Panc1 (cell line): ENCODE results near the gene DPAGT1. TPM values are rescaled to one million over a fixed set of nuclear protein-coding genes. Genes with fewer than 3 reads are reported as not detected.

Experiments used
- ATAC-seq: fragments of 200-7000 bp; cut with Tn5 transposase; 2 replicates; pipeline ENCODE4 v1.9.1; 2020; ENCODE audit warnings: mild to moderate bottlenecking, moderate library complexity
- BruUV-seq: library from RNA; stranded (reverse); fragments of 400-500 nt; replicated peaks from 2 replicates; lab custom pipeline; 2021; lab: Mats Ljungman, UMichigan
- CTCF ChIA-PET: fragments of 300-600 bp; sonication (Branson Sonifier 250); formaldehyde crosslinking; loops from one replicate; lab custom pipeline; 2022; ENCODE audit warnings: antibody characterized with exemption; lab: Charles Lee
- POLR2A ChIA-PET: fragments of 300-600 bp; sonication (Branson Sonifier 250); formaldehyde crosslinking; loops from one replicate; lab custom pipeline; 2022; ENCODE audit warnings: antibody characterized with exemption; lab: Charles Lee
- DNase-seq: peaks from one replicate; pipeline ENCODE4 v3.0.0-alpha.2; 2010; ENCODE audit warnings: low read depth, low spot score
- H3K27ac ChIP-seq: 2 replicates; pipeline ENCODE4 v1.5.1; 2011; ENCODE audit warnings: mild to moderate bottlenecking, low read length, inconsistent platforms
- H3K27me3 ChIP-seq: fragments of 200-500 bp; sonication (Bioruptor generic); 2 replicates; pipeline ENCODE4 v1.6.0; 2014; ENCODE audit warnings: low read length, inconsistent platforms; ENCODE audit not compliant: control insufficient read depth, insufficient read depth
- H3K36me3 ChIP-seq: fragments of 200-500 bp; sonication (Bioruptor generic); 2 replicates; pipeline ENCODE4 v1.5.1; 2014; ENCODE audit warnings: inconsistent platforms, mild to moderate bottlenecking, low read length, moderate library complexity; ENCODE audit not compliant: control insufficient read depth, insufficient read depth
- H3K4me1 ChIP-seq: 2 replicates; pipeline ENCODE4 v1.5.1; 2011; ENCODE audit warnings: inconsistent platforms, mild to moderate bottlenecking, low read length, moderate library complexity; ENCODE audit not compliant: control insufficient read depth, insufficient read depth
- H3K4me3 ChIP-seq, 2 experiments: 2 replicates each; pipeline ENCODE4 v1.5.1; 2011 to 2012; ENCODE audit warnings: low read depth in 2 of 2, low read length in 2 of 2, mild to moderate bottlenecking in 2 of 2, inconsistent platforms in 1 of 2, moderate library complexity in 1 of 2
- H3K9me3 ChIP-seq: fragments of 200-500 bp; sonication (Bioruptor generic); 2 replicates; pipeline ENCODE4 v1.5.1; 2014; ENCODE audit warnings: low read depth, mild to moderate bottlenecking, inconsistent platforms, low read length, moderate library complexity; ENCODE audit not compliant: control insufficient read depth, insufficient read depth
- POLR2AphosphoS5 ChIP-seq: IDR thresholded peaks from 2 replicates; pipeline ENCODE4 v1.6.1; 2012; ENCODE audit warnings: mild to moderate bottlenecking, low read depth, low read length, moderate library complexity
- SIN3A ChIP-seq: IDR thresholded peaks from 2 replicates; pipeline ENCODE4 v1.6.1; 2012; ENCODE audit warnings: low read depth, mild to moderate bottlenecking, low read length, moderate library complexity, borderline replicate concordance; ENCODE audit not compliant: insufficient read depth
- TCF7L2 ChIP-seq: IDR thresholded peaks from 2 replicates; pipeline ENCODE4 v1.6.1; 2011; ENCODE audit warnings: mild to moderate bottlenecking, low read depth, low read length, inconsistent platforms
- in situ Hi-C: cut with HindIII; loops from 2 replicates; pipeline ENCODE4 v1.10.0; 2016; ENCODE audit warnings: low sequenced_read_pairs, low pct_unique_long_range_greater_than_20kb
- intact Hi-C: fragments of 100-400 bp; cut with micrococcal nuclease; formaldehyde crosslinking; loops from one replicate; pipeline ENCODE4 v1.10.0; 2022; ENCODE audit not compliant: unreplicated experiment
- total RNA-seq: library from RNA; stranded (reverse); gene quantifications from one replicate; pipeline ENCODE4 v1.2.1, GENCODE V29; 2021; ENCODE audit not compliant: unreplicated experiment
- TF ChIP-seq, protein P1 (sequence below), 2 experiments: IDR thresholded peaks; 2 replicates each; pipeline ENCODE4 v1.6.1; 2011 to 2012; ENCODE audit warnings: low read depth in 2 of 2, control low read depth in 1 of 2, low read length in 1 of 2, mild to moderate bottlenecking in 1 of 2, moderate library complexity in 1 of 2; ENCODE audit not compliant: insufficient read depth in 1 of 2
- TF ChIP-seq, protein P2 (sequence below): fragments of 450-650 bp; IDR thresholded peaks from 2 replicates; pipeline ENCODE4 v1.5.1; 2017; ENCODE audit warnings: mild to moderate bottlenecking

DPAGT1 gene
- total RNA-seq, 1 experiment from 2014 or later, result 72.1 TPM

DNA sequence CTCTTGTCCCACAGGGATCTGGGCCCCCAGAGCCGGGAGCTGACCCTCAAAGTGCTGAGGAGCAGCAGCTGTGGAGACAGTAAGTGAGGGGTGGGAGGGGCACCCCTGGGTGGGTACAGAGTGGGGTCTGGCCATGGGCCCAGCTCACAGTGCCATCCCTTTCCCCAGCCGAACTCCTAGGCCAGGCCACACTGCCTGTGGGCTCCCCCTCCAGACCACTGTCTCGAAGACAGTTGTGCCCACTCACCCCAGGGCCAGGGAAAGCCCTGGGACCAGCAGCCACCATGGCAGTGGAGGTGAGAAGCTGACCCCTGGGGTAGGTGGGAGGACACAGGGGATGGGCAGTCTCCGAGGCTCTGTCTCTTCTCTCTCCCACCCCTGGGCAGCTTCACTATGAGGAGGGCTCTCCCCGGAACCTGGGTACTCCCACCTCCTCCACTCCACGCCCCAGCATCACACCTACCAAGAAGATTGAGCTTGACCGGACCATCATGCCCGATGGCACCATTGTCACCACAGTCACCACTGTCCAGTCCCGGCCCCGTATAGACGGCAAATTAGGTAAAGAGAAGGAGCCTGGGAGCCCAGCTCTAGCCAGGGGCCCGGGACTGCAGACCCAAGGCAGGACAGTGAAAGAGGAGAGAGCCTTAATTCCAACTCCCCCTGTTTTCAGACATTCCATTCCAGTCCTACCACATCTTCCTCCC is 10.8 kb upstream of the DPAGT1 start:
- TF ChIP-seq TCF7L2 (no peak), POLR2AphosphoS5 (no peak), SIN3A (no peak)
- TF ChIP-seq, protein P1, sequence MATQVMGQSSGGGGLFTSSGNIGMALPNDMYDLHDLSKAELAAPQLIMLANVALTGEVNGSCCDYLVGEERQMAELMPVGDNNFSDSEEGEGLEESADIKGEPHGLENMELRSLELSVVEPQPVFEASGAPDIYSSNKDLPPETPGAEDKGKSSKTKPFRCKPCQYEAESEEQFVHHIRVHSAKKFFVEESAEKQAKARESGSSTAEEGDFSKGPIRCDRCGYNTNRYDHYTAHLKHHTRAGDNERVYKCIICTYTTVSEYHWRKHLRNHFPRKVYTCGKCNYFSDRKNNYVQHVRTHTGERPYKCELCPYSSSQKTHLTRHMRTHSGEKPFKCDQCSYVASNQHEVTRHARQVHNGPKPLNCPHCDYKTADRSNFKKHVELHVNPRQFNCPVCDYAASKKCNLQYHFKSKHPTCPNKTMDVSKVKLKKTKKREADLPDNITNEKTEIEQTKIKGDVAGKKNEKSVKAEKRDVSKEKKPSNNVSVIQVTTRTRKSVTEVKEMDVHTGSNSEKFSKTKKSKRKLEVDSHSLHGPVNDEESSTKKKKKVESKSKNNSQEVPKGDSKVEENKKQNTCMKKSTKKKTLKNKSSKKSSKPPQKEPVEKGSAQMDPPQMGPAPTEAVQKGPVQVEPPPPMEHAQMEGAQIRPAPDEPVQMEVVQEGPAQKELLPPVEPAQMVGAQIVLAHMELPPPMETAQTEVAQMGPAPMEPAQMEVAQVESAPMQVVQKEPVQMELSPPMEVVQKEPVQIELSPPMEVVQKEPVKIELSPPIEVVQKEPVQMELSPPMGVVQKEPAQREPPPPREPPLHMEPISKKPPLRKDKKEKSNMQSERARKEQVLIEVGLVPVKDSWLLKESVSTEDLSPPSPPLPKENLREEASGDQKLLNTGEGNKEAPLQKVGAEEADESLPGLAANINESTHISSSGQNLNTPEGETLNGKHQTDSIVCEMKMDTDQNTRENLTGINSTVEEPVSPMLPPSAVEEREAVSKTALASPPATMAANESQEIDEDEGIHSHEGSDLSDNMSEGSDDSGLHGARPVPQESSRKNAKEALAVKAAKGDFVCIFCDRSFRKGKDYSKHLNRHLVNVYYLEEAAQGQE (IDR thresholded peaks at IDR 0.05; ENCODE audit: insufficient read depth in 1 of 2, low read depth in 2 of 2, low read length in 1 of 2), result no peak
- TF ChIP-seq, protein P2, sequence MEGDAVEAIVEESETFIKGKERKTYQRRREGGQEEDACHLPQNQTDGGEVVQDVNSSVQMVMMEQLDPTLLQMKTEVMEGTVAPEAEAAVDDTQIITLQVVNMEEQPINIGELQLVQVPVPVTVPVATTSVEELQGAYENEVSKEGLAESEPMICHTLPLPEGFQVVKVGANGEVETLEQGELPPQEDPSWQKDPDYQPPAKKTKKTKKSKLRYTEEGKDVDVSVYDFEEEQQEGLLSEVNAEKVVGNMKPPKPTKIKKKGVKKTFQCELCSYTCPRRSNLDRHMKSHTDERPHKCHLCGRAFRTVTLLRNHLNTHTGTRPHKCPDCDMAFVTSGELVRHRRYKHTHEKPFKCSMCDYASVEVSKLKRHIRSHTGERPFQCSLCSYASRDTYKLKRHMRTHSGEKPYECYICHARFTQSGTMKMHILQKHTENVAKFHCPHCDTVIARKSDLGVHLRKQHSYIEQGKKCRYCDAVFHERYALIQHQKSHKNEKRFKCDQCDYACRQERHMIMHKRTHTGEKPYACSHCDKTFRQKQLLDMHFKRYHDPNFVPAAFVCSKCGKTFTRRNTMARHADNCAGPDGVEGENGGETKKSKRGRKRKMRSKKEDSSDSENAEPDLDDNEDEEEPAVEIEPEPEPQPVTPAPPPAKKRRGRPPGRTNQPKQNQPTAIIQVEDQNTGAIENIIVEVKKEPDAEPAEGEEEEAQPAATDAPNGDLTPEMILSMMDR, result no peak
- Histone ChIP-seq H3K27ac (no peak overlapping the region), H3K9me3 (no peaks in the 10 kb centered on the region), H3K36me3 (no peaks in the 10 kb centered on the region), H3K4me1 (peaks cover 10% of the 10 kb centered on the region), H3K27me3 (no peaks in the 10 kb centered on the region), H3K4me3 (no peak overlapping the region)
- ATAC-seq (no peak), DNase-seq (no peak)
- BruUV-seq, result no TSS peak
- ChIA-PET CTCF (interaction anchor here (0.5 kb wide), 1 partner anchor 11 kb away, joined by 3 read pairs; the partner anchor contains the start of gene DPAGT1), POLR2A (no interaction called here)
- intact Hi-C loops, result no loop called here
- in situ Hi-C loops, result no loop called here

- DNase-seq (no peak), ATAC-seq (no peak)
- ChIA-PET CTCF (no interaction called here), POLR2A (interaction anchor here (0.8 kb wide), 1 partner anchor 200 kb away, joined by 5 read pairs; no protein-coding TSS in a partner anchor)
- Histone ChIP-seq H3K27ac (no peak overlapping the region), H3K9me3 (no peaks in the 10 kb centered on the region), H3K27me3 (no peaks in the 10 kb centered on the region), H3K4me3 (no peak overlapping the region), H3K4me1 (peaks cover 15% of the 10 kb centered on the region), H3K36me3 (no peaks in the 10 kb centered on the region)
- BruUV-seq, result no TSS peak
- TF ChIP-seq TCF7L2, result no peak
- TF ChIP-seq, protein P2, result no peak
- TF ChIP-seq, protein P1 (IDR thresholded peaks at IDR 0.05; ENCODE audit: insufficient read depth in 1 of 2, low read depth in 2 of 2, low read length in 1 of 2), result no peak
- TF ChIP-seq POLR2AphosphoS5, result no peak
- TF ChIP-seq SIN3A, result no peak
- intact Hi-C loops, result no loop called here
- in situ Hi-C loops, result no loop called here
Observed at GRCh38 chr11:119111361-119111925, 9.8 kb upstream of the DPAGT1 start.
